ENCODE measurements around the gene SETBP1. TPM values are rescaled to one million over a fixed set of nuclear protein-coding genes. Genes with fewer than 3 reads are reported as not detected.

The SETBP1 gene
- polyA plus RNA-seq, 1 experiment, result 0.71 TPM

DNA sequence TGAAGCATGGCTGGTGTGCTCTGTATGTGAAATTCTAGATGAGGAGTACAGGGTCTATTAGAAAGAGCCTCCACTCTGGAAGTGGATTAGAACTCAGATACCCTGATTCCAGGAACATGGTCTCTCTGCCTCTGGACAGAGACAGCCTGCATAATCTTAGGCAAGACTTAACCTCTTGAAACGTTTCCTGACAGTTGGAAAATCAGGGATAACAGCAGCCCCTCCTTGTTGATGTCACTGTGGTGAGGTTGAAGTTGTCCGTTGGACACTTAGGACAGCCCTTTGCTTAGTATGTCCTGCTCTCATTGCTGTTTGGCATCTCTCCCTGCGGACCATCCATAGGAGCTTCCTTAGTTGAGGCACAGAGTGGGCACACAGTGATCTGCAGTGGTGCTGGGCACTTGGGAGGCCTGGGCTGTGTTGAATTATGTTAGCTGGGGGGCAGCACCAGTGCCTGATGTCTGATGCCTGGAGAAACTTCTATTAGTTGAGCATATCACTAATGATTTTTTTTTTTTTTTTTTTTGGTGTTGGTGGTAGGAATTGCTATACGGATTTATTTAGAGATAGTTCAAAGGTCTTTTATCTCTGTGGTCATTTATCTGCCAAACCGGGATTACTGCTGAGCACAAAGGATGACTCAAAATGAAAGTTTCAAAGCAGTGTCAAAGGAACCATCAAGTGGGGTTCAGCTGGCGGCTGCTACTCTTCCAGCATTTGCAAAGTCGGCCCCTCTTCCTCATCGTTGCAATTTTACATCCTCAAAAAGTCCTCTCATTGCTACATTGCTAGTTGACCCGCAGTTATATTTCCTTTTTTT, 28.8 kb downstream of the SETBP1 start:
- ChIA-PET CTCF (interaction anchor here (1.3 kb wide), 1 partner anchor 31 kb away, joined by 3 read pairs; no protein-coding TSS in a partner anchor), POLR2A (no interaction called here)
- Histone ChIP-seq H3K27ac (ENCODE audit: low read depth, low read length) (no peak overlapping the region), H3K4me3 (ENCODE audit: low read depth, low read length) (no peak overlapping the region), H3K9me3 (ENCODE audit: control insufficient read depth, insufficient read depth, low read length) (no peaks in the 10 kb centered on the region), H3K27me3 (ENCODE audit: control insufficient read depth, insufficient read depth, low read length) (no peaks in the 10 kb centered on the region)
- no peak for DNase-seq (ENCODE audit: low read depth, low spot score)
- TF ChIP-seq, protein P1, sequence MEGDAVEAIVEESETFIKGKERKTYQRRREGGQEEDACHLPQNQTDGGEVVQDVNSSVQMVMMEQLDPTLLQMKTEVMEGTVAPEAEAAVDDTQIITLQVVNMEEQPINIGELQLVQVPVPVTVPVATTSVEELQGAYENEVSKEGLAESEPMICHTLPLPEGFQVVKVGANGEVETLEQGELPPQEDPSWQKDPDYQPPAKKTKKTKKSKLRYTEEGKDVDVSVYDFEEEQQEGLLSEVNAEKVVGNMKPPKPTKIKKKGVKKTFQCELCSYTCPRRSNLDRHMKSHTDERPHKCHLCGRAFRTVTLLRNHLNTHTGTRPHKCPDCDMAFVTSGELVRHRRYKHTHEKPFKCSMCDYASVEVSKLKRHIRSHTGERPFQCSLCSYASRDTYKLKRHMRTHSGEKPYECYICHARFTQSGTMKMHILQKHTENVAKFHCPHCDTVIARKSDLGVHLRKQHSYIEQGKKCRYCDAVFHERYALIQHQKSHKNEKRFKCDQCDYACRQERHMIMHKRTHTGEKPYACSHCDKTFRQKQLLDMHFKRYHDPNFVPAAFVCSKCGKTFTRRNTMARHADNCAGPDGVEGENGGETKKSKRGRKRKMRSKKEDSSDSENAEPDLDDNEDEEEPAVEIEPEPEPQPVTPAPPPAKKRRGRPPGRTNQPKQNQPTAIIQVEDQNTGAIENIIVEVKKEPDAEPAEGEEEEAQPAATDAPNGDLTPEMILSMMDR (IDR thresholded peaks at IDR 0.05; ENCODE audit: low read depth, low read length), result no peak

DNA sequence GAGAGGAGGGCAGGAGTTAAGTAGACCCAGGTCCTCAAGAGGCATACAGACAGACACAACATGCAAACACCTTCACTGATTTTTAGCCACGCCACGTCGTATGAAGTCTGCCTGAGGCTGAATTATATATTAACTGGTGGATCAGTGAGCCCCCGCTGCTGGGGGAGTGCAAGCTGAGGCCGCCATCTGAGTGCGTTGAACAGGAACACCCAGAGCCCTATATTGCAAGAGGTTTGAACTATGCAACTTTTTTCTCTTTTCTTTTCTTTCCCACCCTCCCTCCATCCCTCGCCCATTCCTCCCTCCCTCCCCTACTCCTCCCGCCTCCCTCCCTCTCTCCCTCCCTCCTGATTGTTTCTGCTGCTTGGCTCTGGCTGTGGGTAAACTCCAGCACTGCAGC, 30.2 kb downstream of the SETBP1 start:
- CTCF ChIA-PET, result interaction anchor here (0.6 kb wide), 1 partner anchor 13 kb away, joined by 6 read pairs; no protein-coding TSS in a partner anchor
- TF ChIP-seq, protein P1 (IDR thresholded peaks at IDR 0.05; ENCODE audit: low read depth, low read length), result no peak

DNA sequence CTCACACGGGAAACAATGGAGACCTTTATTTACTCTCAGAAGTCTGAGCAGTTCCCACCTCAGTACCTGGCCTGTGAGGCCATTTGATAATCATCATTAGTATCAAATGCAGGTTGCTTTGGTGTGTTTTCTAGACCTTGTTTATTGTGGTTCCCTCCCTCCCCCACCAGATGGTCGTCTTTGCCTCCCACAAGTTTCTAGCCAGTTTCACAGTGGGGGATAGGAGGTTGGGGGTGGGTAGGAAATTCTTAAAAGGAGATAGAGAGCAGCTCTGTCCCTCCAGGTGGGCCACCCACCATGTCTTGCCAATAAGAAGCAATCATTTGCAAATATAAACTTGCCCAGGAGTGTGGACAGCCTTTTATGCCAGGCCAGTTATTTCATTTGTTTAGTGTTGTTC, 31.3 kb downstream of the SETBP1 start:
- Histone ChIP-seq H3K27ac (ENCODE audit: low read depth, low read length) (no peak overlapping the region), H3K9me3 (ENCODE audit: control insufficient read depth, insufficient read depth, low read length) (no peaks in the 10 kb centered on the region), H3K27me3 (ENCODE audit: control insufficient read depth, insufficient read depth, low read length) (no peaks in the 10 kb centered on the region), H3K4me3 (ENCODE audit: low read depth, low read length) (no peak overlapping the region)
- ChIA-PET CTCF (no interaction called here), POLR2A (no interaction called here)
- TF ChIP-seq, protein P1 (IDR thresholded peaks at IDR 0.05; ENCODE audit: low read depth, low read length), result no peak
- no peak for DNase-seq (ENCODE audit: low read depth, low spot score)

More for the DNA sequence above, 30.2 kb downstream of the SETBP1 start:
- no peaks in the 10 kb centered on the region for H3K9me3 ChIP-seq (ENCODE audit: control insufficient read depth, insufficient read depth, low read length)
- no peak for DNase-seq (ENCODE audit: low read depth, low spot score)
- H3K27me3 ChIP-seq (ENCODE audit: control insufficient read depth, insufficient read depth, low read length), result no peaks in the 10 kb centered on the region
- H3K27ac ChIP-seq (ENCODE audit: low read depth, low read length), result no peak overlapping the region
- POLR2A ChIA-PET, result no interaction called here
- H3K4me3 ChIP-seq (ENCODE audit: low read depth, low read length), result no peak overlapping the region

DNA sequence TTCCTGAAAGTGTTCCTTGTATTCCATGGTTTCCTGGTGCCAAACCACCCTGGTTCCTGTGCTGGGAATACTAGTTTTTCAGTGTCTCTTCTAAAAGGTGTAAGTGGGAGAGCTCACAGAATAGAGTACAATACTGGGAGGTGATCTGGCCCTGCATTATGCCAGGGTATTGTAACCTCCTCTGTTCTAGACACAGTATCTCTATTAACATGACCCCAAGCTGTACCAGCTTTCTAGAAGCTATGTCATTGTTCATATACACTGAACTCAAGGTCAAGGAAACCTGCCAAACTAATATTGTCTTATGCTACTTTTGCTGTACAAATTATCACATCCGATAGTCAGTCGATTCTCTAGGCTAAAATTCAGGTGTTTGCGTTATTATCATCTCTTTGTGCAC, 32.7 kb downstream of the SETBP1 start:
- no peak overlapping the region for H3K4me3 ChIP-seq (ENCODE audit: low read depth, low read length)
- ChIA-PET POLR2A (no interaction called here), CTCF (no interaction called here)
- H3K27ac ChIP-seq (ENCODE audit: low read depth, low read length), result no peak overlapping the region
- TF ChIP-seq, protein P1 (IDR thresholded peaks at IDR 0.05; ENCODE audit: low read depth, low read length), result no peak
- no peaks in the 10 kb centered on the region for H3K27me3 ChIP-seq (ENCODE audit: control insufficient read depth, insufficient read depth, low read length)
- no peaks in the 10 kb centered on the region for H3K9me3 ChIP-seq (ENCODE audit: control insufficient read depth, insufficient read depth, low read length)
- no peak for DNase-seq (ENCODE audit: low read depth, low spot score)

DNA sequence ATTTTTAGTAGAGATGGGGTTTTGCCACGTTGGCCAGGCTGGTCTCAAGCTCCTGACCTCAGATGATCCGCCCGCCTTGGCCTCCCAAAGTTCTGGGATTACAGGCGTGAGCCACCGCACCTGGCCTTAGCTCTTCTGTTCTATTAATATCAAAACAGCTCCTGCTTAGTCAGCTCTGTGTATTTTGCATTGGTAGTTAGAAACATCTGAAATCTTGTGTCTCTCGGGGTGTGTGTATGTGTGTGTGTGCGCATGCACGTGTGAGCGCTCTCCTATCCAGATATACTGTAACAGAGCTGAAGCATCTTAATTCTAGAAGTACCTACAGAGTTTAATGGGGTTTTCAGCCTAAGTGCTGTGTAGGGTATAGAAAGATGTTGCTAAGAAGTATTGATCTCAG, 33.7 kb downstream of the SETBP1 start:
- no peaks in the 10 kb centered on the region for H3K27me3 ChIP-seq (ENCODE audit: control insufficient read depth, insufficient read depth, low read length)
- no peak overlapping the region for H3K27ac ChIP-seq (ENCODE audit: low read depth, low read length)
- POLR2A ChIA-PET, result no interaction called here
- no peak for DNase-seq (ENCODE audit: low read depth, low spot score)
- CTCF ChIA-PET, result no interaction called here
- no peak overlapping the region for H3K4me3 ChIP-seq (ENCODE audit: low read depth, low read length)
- H3K9me3 ChIP-seq (ENCODE audit: control insufficient read depth, insufficient read depth, low read length), result no peaks in the 10 kb centered on the region
- TF ChIP-seq, protein P1 (IDR thresholded peaks at IDR 0.05; ENCODE audit: low read depth, low read length), result no peak

Measured in AG04450 (cell line).